ENCODE results near the gene POLR2F.

The POLR2F gene

GRCh38 chr22:37999640-38000272 lies 46.3 kb downstream of the POLR2F start:
- in situ Hi-C loops (cut with MboI; ENCODE audit: low sequenced_read_pairs, unreplicated experiment) = no loop called here
- no peak for DNase-seq (ENCODE audit: low spot score)
- no peak for TF ChIP-seq CTCF (IDR thresholded peaks at IDR 0.05; ENCODE audit: borderline replicate concordance, control extremely low read depth, extremely low read depth, insufficient read depth, missing control alignments)

GRCh38 chr22:38005943-38006342 lies 52.4 kb downstream of the POLR2F start:
- no peak for TF ChIP-seq CTCF (IDR thresholded peaks at IDR 0.05; ENCODE audit: borderline replicate concordance, control extremely low read depth, extremely low read depth, insufficient read depth, missing control alignments)
- no peak for DNase-seq (ENCODE audit: low spot score)
- in situ Hi-C loops (cut with MboI; ENCODE audit: low sequenced_read_pairs, unreplicated experiment) = no loop called here

- no peak for TF ChIP-seq CTCF (IDR thresholded peaks at IDR 0.05; ENCODE audit: borderline replicate concordance, control extremely low read depth, extremely low read depth, insufficient read depth, missing control alignments)
- DNase-seq (ENCODE audit: low spot score) = no peak
- in situ Hi-C loops (cut with MboI; ENCODE audit: low sequenced_read_pairs, unreplicated experiment) = no loop called here
These were observed 53.4 kb downstream of the POLR2F start for GRCh38 chr22:38006906-38007305.

- TF ChIP-seq CTCF (IDR thresholded peaks at IDR 0.05; ENCODE audit: borderline replicate concordance, control extremely low read depth, extremely low read depth, insufficient read depth, missing control alignments) = no peak
- DNase-seq (ENCODE audit: low spot score) = no peak
- in situ Hi-C loops (cut with MboI; ENCODE audit: low sequenced_read_pairs, unreplicated experiment) = no loop called here
These were observed 53.9 kb downstream of the POLR2F start for GRCh38 chr22:38007330-38007902.

GRCh38 chr22:38009000-38009806 lies 55.7 kb downstream of the POLR2F start:
- no peak for TF ChIP-seq CTCF (IDR thresholded peaks at IDR 0.05; ENCODE audit: borderline replicate concordance, control extremely low read depth, extremely low read depth, insufficient read depth, missing control alignments)
- in situ Hi-C loops (cut with MboI; ENCODE audit: low sequenced_read_pairs, unreplicated experiment) = no loop called here
- no peak for DNase-seq (ENCODE audit: low spot score)

- DNase-seq (ENCODE audit: low spot score) = no peak
- TF ChIP-seq CTCF (IDR thresholded peaks at IDR 0.05; ENCODE audit: borderline replicate concordance, control extremely low read depth, extremely low read depth, insufficient read depth, missing control alignments) = no peak
- in situ Hi-C loops (cut with MboI; ENCODE audit: low sequenced_read_pairs, unreplicated experiment) = no loop called here
These were observed 59.1 kb downstream of the POLR2F start for GRCh38 chr22:38012604-38013072.

Data from GM13976 (cell line).